GM12878 (cell line): ENCODE results near the gene KHNYN. TPM values are rescaled to one million over a fixed set of nuclear protein-coding genes. Genes with fewer than 3 reads are reported as not detected.

ENCODE experiments used
- HCFC1 ChIP-seq: fragments of 150-350 bp; IDR thresholded peaks from 2 replicates; pipeline ENCODE4 v1.6.1; 2014; ENCODE audit warnings: low read length
- JUNB ChIP-seq: IDR thresholded peaks from 2 replicates; pipeline ENCODE4 v1.6.1; 2016; ENCODE audit warnings: antibody characterized with exemption, mild to moderate bottlenecking
- MTA3 ChIP-seq: IDR thresholded peaks from 2 replicates; pipeline ENCODE4 v1.6.1; 2012; ENCODE audit warnings: low read length, inconsistent platforms, borderline replicate concordance
- NFYA ChIP-seq: IDR thresholded peaks from 2 replicates; pipeline ENCODE4 v1.6.1; 2011; ENCODE audit warnings: low read depth, mild to moderate bottlenecking, low read length, improper control_type of control experiment, borderline replicate concordance
- polyA plus RNA-seq, 11 experiments: library from polyadenylated mRNA; depleted of rRNA in 4 of 11; unstranded in 6 of 11; stranded (reverse) in 5 of 11; fragments of >200 nt; fragmentation: Nextera tagmentation in 4 of 11; fragmentation: Illumina TruSeq in 1 of 11; extraction: Ambion mirVana in 4 of 11; extraction: Trizol in 1 of 11; gene quantifications; 1 replicate in 1 of 11; 2 replicates in 10 of 11; pipeline versions ENCODE4 v1.2.1 to v1.2.3, GENCODE V29; 2011 to 2016; ENCODE audit warnings: inconsistent platforms in 2 of 11, missing spikeins in 2 of 11, low read depth in 1 of 11
- total RNA-seq, 4 experiments: library from RNA; depleted of rRNA in 3 of 4; stranded (reverse); fragments of >200 nt in 3 of 4; fragmentation: Illumina TruSeq in 1 of 4; extraction: Trizol in 1 of 4; gene quantifications; 2 replicates each; pipeline versions ENCODE4 v1.2.1 to v1.2.3, GENCODE V29; 2013 to 2021
- TF ChIP-seq, protein P1 (sequence below): fragments of 450-650 bp; IDR thresholded peaks from 2 replicates; pipeline ENCODE4 v1.6.1; 2017; ENCODE audit warnings: antibody characterized with exemption, mild to moderate bottlenecking, moderate library complexity
- TF ChIP-seq, protein P2 (sequence below): fragments of 450-650 bp; IDR thresholded peaks from 2 replicates; pipeline ENCODE4 v1.6.1; 2018; ENCODE audit warnings: mild to moderate bottlenecking, low read depth, moderate library complexity; ENCODE audit not compliant: partially characterized antibody

KHNYN gene
- total and polyA plus RNA-seq, 10 of the 15 experiments (the other 5 are each of a cell fraction or from before 2014, with no cell fraction given): 1.4 to 34.7 (median 21.5) TPM

DNA sequence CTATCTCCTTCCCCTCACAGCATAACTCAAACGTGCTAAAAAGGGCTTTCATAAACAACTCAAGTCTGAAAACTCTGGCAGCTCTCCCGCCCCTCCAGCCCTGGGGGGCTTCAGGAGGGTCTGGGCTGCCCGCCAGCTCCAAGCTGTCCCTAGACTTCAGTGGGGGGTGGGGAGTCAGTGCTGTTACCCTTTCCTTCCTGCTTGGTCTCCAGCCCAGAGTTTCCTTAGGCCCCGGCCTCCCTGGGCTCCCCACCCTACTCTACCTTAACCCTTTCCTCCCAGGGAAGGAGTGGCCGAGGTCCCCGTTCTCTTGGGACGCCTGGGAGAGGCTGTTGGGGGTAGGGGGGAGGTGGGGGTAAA, 31.5 kb upstream of the KHNYN start (continued):
- TF ChIP-seq, protein P1, sequence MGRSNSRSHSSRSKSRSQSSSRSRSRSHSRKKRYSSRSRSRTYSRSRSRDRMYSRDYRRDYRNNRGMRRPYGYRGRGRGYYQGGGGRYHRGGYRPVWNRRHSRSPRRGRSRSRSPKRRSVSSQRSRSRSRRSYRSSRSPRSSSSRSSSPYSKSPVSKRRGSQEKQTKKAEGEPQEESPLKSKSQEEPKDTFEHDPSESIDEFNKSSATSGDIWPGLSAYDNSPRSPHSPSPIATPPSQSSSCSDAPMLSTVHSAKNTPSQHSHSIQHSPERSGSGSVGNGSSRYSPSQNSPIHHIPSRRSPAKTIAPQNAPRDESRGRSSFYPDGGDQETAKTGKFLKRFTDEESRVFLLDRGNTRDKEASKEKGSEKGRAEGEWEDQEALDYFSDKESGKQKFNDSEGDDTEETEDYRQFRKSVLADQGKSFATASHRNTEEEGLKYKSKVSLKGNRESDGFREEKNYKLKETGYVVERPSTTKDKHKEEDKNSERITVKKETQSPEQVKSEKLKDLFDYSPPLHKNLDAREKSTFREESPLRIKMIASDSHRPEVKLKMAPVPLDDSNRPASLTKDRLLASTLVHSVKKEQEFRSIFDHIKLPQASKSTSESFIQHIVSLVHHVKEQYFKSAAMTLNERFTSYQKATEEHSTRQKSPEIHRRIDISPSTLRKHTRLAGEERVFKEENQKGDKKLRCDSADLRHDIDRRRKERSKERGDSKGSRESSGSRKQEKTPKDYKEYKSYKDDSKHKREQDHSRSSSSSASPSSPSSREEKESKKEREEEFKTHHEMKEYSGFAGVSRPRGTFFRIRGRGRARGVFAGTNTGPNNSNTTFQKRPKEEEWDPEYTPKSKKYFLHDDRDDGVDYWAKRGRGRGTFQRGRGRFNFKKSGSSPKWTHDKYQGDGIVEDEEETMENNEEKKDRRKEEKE: no peak
- no peak for TF ChIP-seq NFYA
- TF ChIP-seq MTA3: no peak
- TF ChIP-seq JUNB: no peak
- no peak for TF ChIP-seq HCFC1
- TF ChIP-seq, protein P2, sequence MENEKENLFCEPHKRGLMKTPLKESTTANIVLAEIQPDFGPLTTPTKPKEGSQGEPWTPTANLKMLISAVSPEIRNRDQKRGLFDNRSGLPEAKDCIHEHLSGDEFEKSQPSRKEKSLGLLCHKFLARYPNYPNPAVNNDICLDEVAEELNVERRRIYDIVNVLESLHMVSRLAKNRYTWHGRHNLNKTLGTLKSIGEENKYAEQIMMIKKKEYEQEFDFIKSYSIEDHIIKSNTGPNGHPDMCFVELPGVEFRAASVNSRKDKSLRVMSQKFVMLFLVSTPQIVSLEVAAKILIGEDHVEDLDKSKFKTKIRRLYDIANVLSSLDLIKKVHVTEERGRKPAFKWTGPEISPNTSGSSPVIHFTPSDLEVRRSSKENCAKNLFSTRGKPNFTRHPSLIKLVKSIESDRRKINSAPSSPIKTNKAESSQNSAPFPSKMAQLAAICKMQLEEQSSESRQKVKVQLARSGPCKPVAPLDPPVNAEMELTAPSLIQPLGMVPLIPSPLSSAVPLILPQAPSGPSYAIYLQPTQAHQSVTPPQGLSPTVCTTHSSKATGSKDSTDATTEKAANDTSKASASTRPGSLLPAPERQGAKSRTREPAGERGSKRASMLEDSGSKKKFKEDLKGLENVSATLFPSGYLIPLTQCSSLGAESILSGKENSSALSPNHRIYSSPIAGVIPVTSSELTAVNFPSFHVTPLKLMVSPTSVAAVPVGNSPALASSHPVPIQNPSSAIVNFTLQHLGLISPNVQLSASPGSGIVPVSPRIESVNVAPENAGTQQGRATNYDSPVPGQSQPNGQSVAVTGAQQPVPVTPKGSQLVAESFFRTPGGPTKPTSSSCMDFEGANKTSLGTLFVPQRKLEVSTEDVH: no peak
